ENCODE measurements around the gene CADM4. TPM values are rescaled to one million over a fixed set of nuclear protein-coding genes. Genes with fewer than 3 reads are reported as not detected.
"Not testable (repeated sequence)": the region's sequence is repeated elsewhere in the genome, so short reads cannot be mapped to it uniquely, and the experiment has no call there.

Gene CADM4
- total RNA-seq, 1 donor from 2014 or later = 8.8 TPM

GRCh38 chr19:43607238-43608205 is 32.1 kb downstream of the CADM4 start:
- Mint-ChIP-seq H3K4me1 (ENCODE audit: unreplicated experiment) (peaks cover 15% of the 10 kb centered on the region), H3K27ac (ENCODE audit: unreplicated experiment) (no peak overlapping the region), H3K9me3 (ENCODE audit: unreplicated experiment) (no peaks in the 10 kb centered on the region), H3K27me3 (ENCODE audit: unreplicated experiment) (no peaks in the 10 kb centered on the region), H3K36me3 (ENCODE audit: unreplicated experiment) (peaks cover 18% of the 10 kb centered on the region), H3K4me3 (ENCODE audit: unreplicated experiment) (no peak overlapping the region)
- DNase-seq (ENCODE audit: extremely low spot score, unreplicated experiment) = no peak
- TF ChIP-seq, protein P1, sequence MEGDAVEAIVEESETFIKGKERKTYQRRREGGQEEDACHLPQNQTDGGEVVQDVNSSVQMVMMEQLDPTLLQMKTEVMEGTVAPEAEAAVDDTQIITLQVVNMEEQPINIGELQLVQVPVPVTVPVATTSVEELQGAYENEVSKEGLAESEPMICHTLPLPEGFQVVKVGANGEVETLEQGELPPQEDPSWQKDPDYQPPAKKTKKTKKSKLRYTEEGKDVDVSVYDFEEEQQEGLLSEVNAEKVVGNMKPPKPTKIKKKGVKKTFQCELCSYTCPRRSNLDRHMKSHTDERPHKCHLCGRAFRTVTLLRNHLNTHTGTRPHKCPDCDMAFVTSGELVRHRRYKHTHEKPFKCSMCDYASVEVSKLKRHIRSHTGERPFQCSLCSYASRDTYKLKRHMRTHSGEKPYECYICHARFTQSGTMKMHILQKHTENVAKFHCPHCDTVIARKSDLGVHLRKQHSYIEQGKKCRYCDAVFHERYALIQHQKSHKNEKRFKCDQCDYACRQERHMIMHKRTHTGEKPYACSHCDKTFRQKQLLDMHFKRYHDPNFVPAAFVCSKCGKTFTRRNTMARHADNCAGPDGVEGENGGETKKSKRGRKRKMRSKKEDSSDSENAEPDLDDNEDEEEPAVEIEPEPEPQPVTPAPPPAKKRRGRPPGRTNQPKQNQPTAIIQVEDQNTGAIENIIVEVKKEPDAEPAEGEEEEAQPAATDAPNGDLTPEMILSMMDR (IDR thresholded peaks at IDR 0.05) = no peak

- peaks cover 12% of the 10 kb centered on the region for H3K4me1 Mint-ChIP-seq (ENCODE audit: unreplicated experiment)
- TF ChIP-seq, protein P1 (IDR thresholded peaks at IDR 0.05) = no peak
- H3K4me3 Mint-ChIP-seq (ENCODE audit: unreplicated experiment) = no peak overlapping the region
- H3K36me3 Mint-ChIP-seq (ENCODE audit: unreplicated experiment) = peaks cover 10% of the 10 kb centered on the region
- no peak for DNase-seq (ENCODE audit: extremely low spot score, unreplicated experiment)
- no peak overlapping the region for H3K27ac Mint-ChIP-seq (ENCODE audit: unreplicated experiment)
- no peaks in the 10 kb centered on the region for H3K9me3 Mint-ChIP-seq (ENCODE audit: unreplicated experiment)
- H3K27me3 Mint-ChIP-seq (ENCODE audit: unreplicated experiment) = no peaks in the 10 kb centered on the region
These were observed 33.0 kb downstream of the CADM4 start for GRCh38 chr19:43606569-43607229.

- H3K9me3 Mint-ChIP-seq (ENCODE audit: unreplicated experiment) = no peaks in the 10 kb centered on the region
- H3K36me3 Mint-ChIP-seq (ENCODE audit: unreplicated experiment) = peaks cover 10% of the 10 kb centered on the region
- H3K4me1 Mint-ChIP-seq (ENCODE audit: unreplicated experiment) = peaks cover 9% of the 10 kb centered on the region
- DNase-seq (ENCODE audit: extremely low spot score, unreplicated experiment) = no peak
- no peak overlapping the region for H3K4me3 Mint-ChIP-seq (ENCODE audit: unreplicated experiment)
- no peak overlapping the region for H3K27ac Mint-ChIP-seq (ENCODE audit: unreplicated experiment)
- TF ChIP-seq, protein P1 (IDR thresholded peaks at IDR 0.05) = no peak
- H3K27me3 Mint-ChIP-seq (ENCODE audit: unreplicated experiment) = no peaks in the 10 kb centered on the region
These were observed 33.6 kb downstream of the CADM4 start for GRCh38 chr19:43605875-43606568.

GRCh38 chr19:43600326-43600725 is 39.3 kb downstream of the CADM4 start:
- H3K36me3 Mint-ChIP-seq (ENCODE audit: unreplicated experiment) = not testable (repeated sequence)

GRCh38 chr19:43599635-43600295 is 39.9 kb downstream of the CADM4 start:
- TF ChIP-seq, protein P1 (IDR thresholded peaks at IDR 0.05) = peak; percentile 5
- peaks cover 19% of the 10 kb centered on the region for H3K4me1 Mint-ChIP-seq (ENCODE audit: unreplicated experiment)
- no peaks in the 10 kb centered on the region for H3K9me3 Mint-ChIP-seq (ENCODE audit: unreplicated experiment)
- no peak overlapping the region for H3K27ac Mint-ChIP-seq (ENCODE audit: unreplicated experiment)
- peaks cover 5% of the 10 kb centered on the region for H3K36me3 Mint-ChIP-seq (ENCODE audit: unreplicated experiment)
- no peak overlapping the region for H3K4me3 Mint-ChIP-seq (ENCODE audit: unreplicated experiment)
- no peaks in the 10 kb centered on the region for H3K27me3 Mint-ChIP-seq (ENCODE audit: unreplicated experiment)
- DNase-seq (ENCODE audit: extremely low spot score, unreplicated experiment) = no peak

More at GRCh38 chr19:43600326-43600725, 39.3 kb downstream of the CADM4 start:
- not testable (repeated sequence) for DNase-seq (ENCODE audit: extremely low spot score, unreplicated experiment); H3K9me3 Mint-ChIP-seq (ENCODE audit: unreplicated experiment); H3K4me3 Mint-ChIP-seq (ENCODE audit: unreplicated experiment); H3K27me3 Mint-ChIP-seq (ENCODE audit: unreplicated experiment); H3K27ac Mint-ChIP-seq (ENCODE audit: unreplicated experiment)
- peaks cover 18% of the 10 kb centered on the region for H3K4me1 Mint-ChIP-seq (ENCODE audit: unreplicated experiment)
